Measurements from ENCODE around the gene PTPRC.

The PTPRC gene

DNA sequence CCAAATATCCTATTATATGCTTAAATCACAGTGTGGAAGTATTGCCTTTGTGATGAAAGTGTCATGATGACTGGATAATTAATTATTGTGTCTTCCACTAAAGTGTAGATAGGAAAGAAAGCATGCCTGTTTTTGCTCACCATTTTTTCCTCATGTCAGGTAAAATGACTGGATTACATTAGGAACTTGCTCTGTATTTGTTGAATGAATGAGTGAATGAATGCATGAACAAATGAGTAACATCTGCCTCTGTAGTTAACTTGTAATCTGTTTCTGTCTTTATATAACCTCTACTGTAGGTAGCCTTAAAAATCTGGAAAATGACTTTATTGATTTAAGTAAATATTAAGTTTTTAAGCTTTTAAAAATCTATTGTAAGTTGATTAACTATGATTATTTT, 2.9 kb upstream of the PTPRC start:
- H3K27ac ChIP-seq (ENCODE audit: extremely low read depth, low read depth, low read length), result no peak overlapping the region
- no peak for TF ChIP-seq ZNF132 (tag by site-specific recombination; IDR thresholded peaks at IDR 0.05; ENCODE audit: borderline replicate concordance)
- no peak for TF ChIP-seq BCL11B (tag by site-specific recombination; IDR thresholded peaks at IDR 0.05; ENCODE audit: low read depth)
- no peak for TF ChIP-seq ZNF785 (tag by site-specific recombination; IDR thresholded peaks at IDR 0.05)
- TF ChIP-seq, protein P1, sequence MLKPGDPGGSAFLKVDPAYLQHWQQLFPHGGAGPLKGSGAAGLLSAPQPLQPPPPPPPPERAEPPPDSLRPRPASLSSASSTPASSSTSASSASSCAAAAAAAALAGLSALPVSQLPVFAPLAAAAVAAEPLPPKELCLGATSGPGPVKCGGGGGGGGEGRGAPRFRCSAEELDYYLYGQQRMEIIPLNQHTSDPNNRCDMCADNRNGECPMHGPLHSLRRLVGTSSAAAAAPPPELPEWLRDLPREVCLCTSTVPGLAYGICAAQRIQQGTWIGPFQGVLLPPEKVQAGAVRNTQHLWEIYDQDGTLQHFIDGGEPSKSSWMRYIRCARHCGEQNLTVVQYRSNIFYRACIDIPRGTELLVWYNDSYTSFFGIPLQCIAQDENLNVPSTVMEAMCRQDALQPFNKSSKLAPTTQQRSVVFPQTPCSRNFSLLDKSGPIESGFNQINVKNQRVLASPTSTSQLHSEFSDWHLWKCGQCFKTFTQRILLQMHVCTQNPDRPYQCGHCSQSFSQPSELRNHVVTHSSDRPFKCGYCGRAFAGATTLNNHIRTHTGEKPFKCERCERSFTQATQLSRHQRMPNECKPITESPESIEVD (tag by site-specific recombination; IDR thresholded peaks at IDR 0.05), result no peak
- TF ChIP-seq, protein P2, sequence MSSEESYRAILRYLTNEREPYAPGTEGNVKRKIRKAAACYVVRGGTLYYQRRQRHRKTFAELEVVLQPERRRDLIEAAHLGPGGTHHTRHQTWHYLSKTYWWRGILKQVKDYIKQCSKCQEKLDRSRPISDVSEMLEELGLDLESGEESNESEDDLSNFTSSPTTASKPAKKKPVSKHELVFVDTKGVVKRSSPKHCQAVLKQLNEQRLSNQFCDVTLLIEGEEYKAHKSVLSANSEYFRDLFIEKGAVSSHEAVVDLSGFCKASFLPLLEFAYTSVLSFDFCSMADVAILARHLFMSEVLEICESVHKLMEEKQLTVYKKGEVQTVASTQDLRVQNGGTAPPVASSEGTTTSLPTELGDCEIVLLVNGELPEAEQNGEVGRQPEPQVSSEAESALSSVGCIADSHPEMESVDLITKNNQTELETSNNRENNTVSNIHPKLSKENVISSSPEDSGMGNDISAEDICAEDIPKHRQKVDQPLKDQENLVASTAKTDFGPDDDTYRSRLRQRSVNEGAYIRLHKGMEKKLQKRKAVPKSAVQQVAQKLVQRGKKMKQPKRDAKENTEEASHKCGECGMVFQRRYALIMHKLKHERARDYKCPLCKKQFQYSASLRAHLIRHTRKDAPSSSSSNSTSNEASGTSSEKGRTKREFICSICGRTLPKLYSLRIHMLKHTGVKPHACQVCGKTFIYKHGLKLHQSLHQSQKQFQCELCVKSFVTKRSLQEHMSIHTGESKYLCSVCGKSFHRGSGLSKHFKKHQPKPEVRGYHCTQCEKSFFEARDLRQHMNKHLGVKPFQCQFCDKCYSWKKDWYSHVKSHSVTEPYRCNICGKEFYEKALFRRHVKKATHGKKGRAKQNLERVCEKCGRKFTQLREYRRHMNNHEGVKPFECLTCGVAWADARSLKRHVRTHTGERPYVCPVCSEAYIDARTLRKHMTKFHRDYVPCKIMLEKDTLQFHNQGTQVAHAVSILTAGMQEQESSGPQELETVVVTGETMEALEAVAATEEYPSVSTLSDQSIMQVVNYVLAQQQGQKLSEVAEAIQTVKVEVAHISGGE (tag by site-specific recombination; conservative IDR thresholded peaks at IDR 0.05; ENCODE audit: low read depth), result no peak
- TF ChIP-seq, protein P3, sequence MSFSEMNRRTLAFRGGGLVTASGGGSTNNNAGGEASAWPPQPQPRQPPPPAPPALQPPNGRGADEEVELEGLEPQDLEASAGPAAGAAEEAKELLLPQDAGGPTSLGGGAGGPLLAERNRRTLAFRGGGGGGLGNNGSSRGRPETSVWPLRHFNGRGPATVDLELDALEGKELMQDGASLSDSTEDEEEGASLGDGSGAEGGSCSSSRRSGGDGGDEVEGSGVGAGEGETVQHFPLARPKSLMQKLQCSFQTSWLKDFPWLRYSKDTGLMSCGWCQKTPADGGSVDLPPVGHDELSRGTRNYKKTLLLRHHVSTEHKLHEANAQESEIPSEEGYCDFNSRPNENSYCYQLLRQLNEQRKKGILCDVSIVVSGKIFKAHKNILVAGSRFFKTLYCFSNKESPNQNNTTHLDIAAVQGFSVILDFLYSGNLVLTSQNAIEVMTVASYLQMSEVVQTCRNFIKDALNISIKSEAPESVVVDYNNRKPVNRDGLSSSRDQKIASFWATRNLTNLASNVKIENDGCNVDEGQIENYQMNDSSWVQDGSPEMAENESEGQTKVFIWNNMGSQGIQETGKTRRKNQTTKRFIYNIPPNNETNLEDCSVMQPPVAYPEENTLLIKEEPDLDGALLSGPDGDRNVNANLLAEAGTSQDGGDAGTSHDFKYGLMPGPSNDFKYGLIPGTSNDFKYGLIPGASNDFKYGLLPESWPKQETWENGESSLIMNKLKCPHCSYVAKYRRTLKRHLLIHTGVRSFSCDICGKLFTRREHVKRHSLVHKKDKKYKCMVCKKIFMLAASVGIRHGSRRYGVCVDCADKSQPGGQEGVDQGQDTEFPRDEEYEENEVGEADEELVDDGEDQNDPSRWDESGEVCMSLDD (tag by site-specific recombination; IDR thresholded peaks at IDR 0.05), result no peak
- TF ChIP-seq ZNF274 (IDR thresholded peaks at IDR 0.05; ENCODE audit: low read length), result no peak
- no peak for TF ChIP-seq ZNF274 (tag by site-specific recombination; IDR thresholded peaks at IDR 0.05; ENCODE audit: borderline replicate concordance)
- no peak for TF ChIP-seq ZNF214 (tag by site-specific recombination; IDR thresholded peaks at IDR 0.05; ENCODE audit: borderline replicate concordance)
- TF ChIP-seq, protein P4, sequence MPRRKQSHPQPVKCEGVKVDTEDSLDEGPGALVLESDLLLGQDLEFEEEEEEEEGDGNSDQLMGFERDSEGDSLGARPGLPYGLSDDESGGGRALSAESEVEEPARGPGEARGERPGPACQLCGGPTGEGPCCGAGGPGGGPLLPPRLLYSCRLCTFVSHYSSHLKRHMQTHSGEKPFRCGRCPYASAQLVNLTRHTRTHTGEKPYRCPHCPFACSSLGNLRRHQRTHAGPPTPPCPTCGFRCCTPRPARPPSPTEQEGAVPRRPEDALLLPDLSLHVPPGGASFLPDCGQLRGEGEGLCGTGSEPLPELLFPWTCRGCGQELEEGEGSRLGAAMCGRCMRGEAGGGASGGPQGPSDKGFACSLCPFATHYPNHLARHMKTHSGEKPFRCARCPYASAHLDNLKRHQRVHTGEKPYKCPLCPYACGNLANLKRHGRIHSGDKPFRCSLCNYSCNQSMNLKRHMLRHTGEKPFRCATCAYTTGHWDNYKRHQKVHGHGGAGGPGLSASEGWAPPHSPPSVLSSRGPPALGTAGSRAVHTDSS (tag by site-specific recombination; IDR thresholded peaks at IDR 0.05), result no peak
- TF ChIP-seq, protein P5, sequence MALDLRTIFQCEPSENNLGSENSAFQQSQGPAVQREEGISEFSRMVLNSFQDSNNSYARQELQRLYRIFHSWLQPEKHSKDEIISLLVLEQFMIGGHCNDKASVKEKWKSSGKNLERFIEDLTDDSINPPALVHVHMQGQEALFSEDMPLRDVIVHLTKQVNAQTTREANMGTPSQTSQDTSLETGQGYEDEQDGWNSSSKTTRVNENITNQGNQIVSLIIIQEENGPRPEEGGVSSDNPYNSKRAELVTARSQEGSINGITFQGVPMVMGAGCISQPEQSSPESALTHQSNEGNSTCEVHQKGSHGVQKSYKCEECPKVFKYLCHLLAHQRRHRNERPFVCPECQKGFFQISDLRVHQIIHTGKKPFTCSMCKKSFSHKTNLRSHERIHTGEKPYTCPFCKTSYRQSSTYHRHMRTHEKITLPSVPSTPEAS (tag by site-specific recombination; IDR thresholded peaks at IDR 0.05), result no peak
- TF ChIP-seq TRIM28 (IDR thresholded peaks at IDR 0.05; ENCODE audit: borderline replicate concordance, low read length), result no peak
- TF ChIP-seq TCF7L2 (IDR thresholded peaks at IDR 0.05; ENCODE audit: borderline replicate concordance, low read depth, low read length), result no peak
- TF ChIP-seq ZNF561 (tag by site-specific recombination; IDR thresholded peaks at IDR 0.05; ENCODE audit: borderline replicate concordance), result no peak
- TF ChIP-seq SP7 (tag by site-specific recombination; IDR thresholded peaks at IDR 0.05), result no peak
- no peak for TF ChIP-seq ZNF324 (tag by site-specific recombination; IDR thresholded peaks at IDR 0.05)
- no peak for TF ChIP-seq ZNF184 (tag by site-specific recombination; IDR thresholded peaks at IDR 0.05)
- no peaks in the 10 kb centered on the region for H3K9me3 ChIP-seq (ENCODE audit: control insufficient read depth, insufficient read depth, low read depth, low read length)
- CTCF ChIA-PET, result no interaction called here
- POLR2A ChIA-PET, result no interaction called here
- H3K36me3 ChIP-seq (ENCODE audit: control insufficient read depth in 2 of 2, insufficient read depth in 1 of 2, low read length in 2 of 2), result no peaks in the 10 kb centered on the region
- H3K4me1 ChIP-seq (ENCODE audit: control insufficient read depth, insufficient read depth, low read length), result no peaks in the 10 kb centered on the region
- H3K4me3 ChIP-seq (ENCODE audit: low read depth, low read length), result no peak overlapping the region
